ENCODE measurements around the gene PRSS57.

DNA sequence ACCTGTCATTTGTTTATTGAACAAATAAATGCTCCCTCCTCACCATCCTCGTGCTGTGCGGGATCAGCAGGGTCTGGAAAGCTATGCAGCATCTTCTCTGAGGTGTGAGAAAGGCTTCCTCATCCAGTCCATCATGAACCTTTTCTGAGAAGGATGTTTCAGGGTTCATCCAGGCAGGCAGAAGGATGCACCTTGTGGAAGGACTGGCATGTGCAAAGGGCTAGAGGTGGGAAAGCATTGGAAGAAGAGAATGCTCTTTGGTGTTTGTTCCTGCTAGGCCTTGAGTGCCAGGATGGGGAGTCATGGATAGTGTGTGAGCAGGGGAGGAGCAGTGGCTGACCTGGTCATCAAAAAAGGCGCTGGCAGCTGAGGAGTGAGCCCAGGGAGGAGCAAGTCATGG, 20.1 kb upstream of the PRSS57 start:
- TF ChIP-seq, protein P1, sequence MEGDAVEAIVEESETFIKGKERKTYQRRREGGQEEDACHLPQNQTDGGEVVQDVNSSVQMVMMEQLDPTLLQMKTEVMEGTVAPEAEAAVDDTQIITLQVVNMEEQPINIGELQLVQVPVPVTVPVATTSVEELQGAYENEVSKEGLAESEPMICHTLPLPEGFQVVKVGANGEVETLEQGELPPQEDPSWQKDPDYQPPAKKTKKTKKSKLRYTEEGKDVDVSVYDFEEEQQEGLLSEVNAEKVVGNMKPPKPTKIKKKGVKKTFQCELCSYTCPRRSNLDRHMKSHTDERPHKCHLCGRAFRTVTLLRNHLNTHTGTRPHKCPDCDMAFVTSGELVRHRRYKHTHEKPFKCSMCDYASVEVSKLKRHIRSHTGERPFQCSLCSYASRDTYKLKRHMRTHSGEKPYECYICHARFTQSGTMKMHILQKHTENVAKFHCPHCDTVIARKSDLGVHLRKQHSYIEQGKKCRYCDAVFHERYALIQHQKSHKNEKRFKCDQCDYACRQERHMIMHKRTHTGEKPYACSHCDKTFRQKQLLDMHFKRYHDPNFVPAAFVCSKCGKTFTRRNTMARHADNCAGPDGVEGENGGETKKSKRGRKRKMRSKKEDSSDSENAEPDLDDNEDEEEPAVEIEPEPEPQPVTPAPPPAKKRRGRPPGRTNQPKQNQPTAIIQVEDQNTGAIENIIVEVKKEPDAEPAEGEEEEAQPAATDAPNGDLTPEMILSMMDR (conservative IDR thresholded peaks at IDR 0.05; ENCODE audit: low read depth, low read length), result no peak
- no peak for TF ChIP-seq EZH2 (IDR thresholded peaks at IDR 0.05; ENCODE audit: borderline replicate concordance, low read depth, low read length, poor library complexity, severe bottlenecking)

Measured in A673 (cell line).